GM18907 (cell line): ENCODE data around the gene ACSL1.
A peak's percentile ranks its signal among the peaks of the same experiment; 100 is the strongest.
"Not testable (repeated sequence)": the region's sequence is repeated elsewhere in the genome, so short reads cannot be mapped to it uniquely, and the experiment has no call there.

Source experiments
- ATAC-seq: cut with Tn5 transposase; IDR thresholded peaks from one replicate; pipeline ENCODE4 v1.9.1; 2021; ENCODE audit warnings: mild to moderate bottlenecking, moderate library complexity; ENCODE audit not compliant: unreplicated experiment

Gene ACSL1

DNA sequence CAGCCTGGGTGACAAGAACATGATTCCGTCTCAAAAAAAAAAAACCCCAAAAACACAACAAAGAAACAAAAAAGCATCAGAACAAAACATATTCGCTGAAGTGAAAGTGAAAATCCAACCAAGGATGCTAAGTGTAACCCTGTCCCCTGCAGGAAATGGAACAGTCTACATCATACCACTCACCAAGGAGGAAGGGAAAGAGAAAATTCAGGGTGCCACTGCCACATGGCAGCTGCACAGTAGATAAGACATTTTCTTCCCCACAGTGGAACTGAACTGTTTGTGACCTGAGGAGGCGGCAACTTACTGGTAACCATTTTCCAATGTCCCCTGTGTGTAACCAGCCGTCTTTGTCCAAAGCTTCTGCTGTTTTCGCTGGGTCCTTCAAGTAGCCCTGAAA, 63.7 kb downstream of the ACSL1 start:
- ATAC-seq, result peak; percentile 94

DNA sequence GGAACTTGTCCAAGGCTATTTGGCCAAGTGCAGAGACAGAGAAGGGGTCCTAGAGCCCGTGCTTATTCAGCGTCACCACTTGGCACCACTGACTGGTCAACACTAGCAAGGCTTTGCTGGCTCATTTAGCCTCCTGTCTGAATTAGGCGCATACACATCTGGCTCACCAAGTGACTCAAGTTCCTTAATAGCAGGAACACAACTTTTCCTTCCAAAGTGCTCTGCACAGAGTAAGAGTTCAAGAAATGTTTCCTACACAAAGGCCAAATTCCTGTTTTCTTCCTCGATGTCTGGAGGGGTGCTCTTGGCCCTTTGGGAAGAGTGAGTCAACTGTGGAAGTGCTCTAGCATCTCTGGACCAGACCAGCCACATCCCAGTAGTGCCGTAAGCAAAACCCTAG, 65.1 kb downstream of the ACSL1 start:
- ATAC-seq, result no peak

- ATAC-seq, result no peak
These were observed 68.0 kb downstream of the ACSL1 start for GRCh38 chr4:184757810-184758209.

- ATAC-seq, result no peak
These were observed 69.4 kb downstream of the ACSL1 start for GRCh38 chr4:184756399-184756798.

DNA sequence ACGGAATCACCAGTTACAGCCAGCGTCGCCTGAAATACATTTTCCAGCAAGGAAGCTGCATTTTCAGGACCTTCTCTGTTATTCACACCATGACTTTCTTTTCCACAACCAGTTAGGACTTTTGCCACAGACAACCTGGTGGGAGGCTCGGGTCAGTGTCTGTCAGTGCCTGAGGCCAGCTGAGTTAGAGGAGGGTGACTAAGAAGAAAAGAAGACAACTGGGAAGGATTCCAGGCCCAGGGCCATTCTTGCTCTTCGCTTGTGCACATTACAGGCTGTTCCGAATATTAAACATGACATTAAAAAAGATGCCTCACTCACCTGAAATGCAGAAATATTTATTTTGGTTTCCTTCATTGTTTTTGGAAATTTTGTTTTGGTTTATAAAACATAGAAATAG, 70.5 kb downstream of the ACSL1 start:
- ATAC-seq, result no peak

- no peak for ATAC-seq
These were observed 73.1 kb downstream of the ACSL1 start for GRCh38 chr4:184752496-184753275.

- no peak for ATAC-seq
These were observed 74.2 kb downstream of the ACSL1 start for GRCh38 chr4:184751585-184751956.

GRCh38 chr4:184750926-184751584, 74.7 kb downstream of the ACSL1 start:
- no peak for ATAC-seq

- ATAC-seq, result no peak
These were observed 77.5 kb downstream of the ACSL1 start for GRCh38 chr4:184748251-184748652.

- ATAC-seq, result no peak
These were observed 78.5 kb downstream of the ACSL1 start for GRCh38 chr4:184747034-184747830.

DNA sequence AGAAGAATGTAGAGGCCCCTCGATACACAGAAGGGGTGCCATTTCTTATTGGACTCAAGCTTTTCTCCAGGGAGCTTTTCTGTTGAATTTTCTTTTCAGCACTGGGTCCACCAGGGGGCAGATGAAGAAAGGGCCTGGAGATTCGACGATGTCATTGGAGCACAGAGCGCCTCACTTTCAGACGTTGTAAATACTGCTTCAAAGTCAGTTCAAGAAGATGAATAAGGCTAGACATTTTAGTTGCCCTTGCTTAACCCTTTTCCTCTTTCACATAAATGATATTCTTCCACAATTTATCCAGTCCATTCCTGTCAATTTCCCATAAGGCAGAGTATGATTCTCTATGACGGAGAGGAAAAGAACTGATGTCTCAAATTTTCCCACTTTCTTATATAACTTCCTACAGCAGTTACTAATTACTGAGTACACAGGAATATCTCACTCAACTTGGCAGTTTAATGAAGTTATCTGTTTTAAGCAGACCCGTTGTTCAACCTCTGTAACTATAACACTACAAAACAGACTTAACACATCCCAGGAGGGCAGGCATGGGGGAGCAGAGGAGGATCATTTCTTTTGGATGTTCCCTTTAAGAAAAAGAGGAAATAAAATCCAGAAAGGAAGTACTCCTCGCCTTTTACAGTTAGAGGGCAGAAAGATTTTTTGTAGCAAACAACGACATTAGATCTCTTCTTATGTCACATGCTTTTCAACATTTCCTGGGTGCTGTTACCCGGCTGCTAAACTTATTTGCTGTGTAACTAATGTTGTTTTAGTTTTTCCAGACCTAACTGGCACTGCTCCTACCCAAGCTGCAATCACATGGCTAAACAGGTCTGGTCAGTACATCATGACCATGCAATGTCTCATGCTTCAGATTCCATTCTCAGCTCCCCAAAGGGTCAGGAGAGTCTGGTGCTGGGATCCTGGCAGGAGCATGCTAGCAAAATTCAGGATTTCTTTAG, 79.7 kb downstream of the ACSL1 start:
- peak; percentile 68 for ATAC-seq

- no peak for ATAC-seq
These were observed 81.5 kb downstream of the ACSL1 start for GRCh38 chr4:184744236-184744635.

DNA sequence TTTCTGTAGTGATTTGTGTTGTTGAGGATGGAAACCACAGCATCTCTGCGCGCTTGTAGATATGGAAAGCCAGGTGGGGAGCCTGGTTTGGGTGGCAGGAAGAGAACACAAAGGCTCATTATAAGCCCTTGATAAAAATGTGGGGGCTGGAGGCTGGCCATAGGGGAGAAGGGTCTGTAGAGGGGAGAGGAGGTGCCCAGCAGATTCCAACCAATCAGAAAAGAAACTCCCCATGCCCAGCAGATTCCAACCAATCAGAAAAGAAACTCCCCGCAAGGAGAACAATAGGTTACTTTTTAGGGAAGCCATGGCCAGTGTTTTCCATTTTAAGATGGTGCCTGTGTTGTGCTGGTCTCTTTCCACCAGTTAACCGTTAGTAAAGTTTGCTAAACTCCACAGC, 82.1 kb downstream of the ACSL1 start:
- no peak for ATAC-seq

GRCh38 chr4:184741651-184742050, 84.1 kb downstream of the ACSL1 start:
- ATAC-seq, result not testable (repeated sequence)

DNA sequence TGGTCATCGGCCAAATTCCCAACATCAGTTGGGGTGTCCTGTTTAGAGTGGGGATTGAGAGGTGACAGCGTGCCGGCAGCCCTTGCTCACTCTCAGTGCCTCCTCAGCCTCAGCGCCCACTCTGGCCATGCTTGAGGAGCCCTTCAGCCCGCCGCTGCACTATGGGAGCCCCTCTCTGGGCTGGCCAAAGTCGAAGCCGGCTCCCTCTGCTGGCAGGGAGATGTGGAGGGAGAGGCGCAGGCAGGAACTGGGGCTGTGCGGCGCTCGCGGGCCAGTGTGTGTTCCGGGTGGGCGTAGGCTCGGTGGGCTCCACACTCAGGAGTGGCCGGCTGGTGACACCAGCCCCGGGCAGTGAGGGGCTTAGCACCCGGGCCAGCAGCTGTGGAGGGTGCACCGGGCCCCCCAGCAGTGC, 84.8 kb downstream of the ACSL1 start:
- ATAC-seq, result no peak

DNA sequence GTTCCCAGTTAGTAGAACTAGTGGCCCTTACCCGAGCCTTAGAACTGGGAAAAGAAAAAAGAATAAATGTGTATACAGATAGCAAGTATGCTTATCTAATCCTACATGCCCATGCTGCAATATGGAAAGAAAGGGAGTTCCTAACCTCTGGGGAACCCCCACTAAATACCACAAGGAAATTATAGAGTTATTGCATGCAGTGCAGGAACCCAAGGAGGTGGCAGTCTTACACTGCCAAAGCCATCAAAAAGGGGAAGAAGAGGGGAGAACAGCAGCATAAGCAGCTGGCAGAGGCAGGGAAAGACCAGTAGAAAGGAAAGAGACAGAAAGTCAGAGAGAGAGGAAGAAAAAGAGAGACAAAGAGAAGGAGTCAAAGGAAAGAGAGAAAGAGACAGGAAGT, 86.2 kb downstream of the ACSL1 start:
- ATAC-seq, result not testable (repeated sequence)

GRCh38 chr4:184734758-184735157, 91.0 kb downstream of the ACSL1 start:
- ATAC-seq, result no peak

DNA sequence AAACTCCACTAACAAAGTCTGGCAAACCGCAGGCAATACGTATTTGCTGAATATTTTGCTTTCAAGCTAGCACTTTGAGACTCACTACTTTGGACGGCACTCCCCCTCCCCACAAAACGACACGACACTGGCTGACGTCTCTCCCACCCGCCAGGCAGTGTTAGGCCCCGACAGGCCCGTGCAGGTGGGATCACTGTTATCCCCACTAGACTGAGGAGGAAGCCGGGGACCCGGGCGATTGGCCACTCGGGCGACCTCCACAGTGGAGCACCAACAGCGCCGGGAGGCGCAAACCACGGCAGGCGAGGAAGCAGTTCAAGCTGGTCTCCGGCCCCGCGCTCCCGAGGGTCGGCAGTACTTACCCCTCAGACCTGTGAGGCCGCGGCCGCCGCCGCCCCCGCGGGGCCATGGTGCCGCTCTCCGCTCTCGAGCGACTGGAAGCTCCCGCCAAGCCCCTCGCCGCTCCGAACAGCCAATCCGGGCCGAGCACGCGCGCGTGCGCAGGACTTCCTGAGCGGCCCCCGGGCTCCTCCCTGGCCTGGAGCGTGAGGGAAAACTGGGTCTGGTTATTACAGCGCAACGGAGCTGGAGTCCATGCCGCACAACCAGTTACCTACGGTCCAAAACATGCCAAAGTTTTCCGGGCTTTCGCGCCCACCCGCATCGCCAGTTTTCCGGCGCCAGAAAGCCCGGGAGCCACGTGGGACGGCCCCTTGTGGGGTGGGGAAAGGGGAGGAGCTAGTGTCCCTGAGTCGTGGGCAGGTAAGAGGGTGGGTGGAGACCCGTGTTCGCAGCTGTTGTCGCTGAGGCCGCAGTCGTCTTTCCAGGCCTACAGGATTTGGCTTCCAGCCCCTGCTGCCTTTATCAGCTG, 91.9 kb downstream of the ACSL1 start, which contains the start of gene CENPU:
Gene CENPU (minus strand): TSS at position 443 of the 871 bp plus-strand sequence. CDS start 34 bp downstream, at position 409.
- ATAC-seq, result peak; percentile 94

DNA sequence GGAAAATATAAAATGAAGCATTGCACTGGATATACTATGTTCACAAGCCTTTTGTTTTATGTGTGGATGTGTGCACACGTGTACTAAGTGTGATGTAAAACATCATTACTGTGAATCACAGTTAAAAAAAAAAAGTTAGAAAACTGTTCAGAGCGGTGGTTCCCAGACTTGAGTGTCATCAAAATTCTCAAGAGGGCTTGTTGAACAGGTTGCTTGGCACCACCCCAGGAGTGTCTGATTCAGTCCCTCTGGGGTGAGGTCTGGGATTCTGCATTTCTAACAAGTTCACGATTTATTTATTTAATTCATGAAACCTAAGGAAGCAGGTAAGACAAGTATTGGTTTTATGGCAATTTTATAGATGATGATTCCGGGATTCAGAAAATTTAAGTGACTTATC, 93.6 kb downstream of the ACSL1 start:
- no peak for ATAC-seq
